ENCODE measurements around the gene PITPNC1. TPM values are rescaled to one million over a fixed set of nuclear protein-coding genes. Genes with fewer than 3 reads are reported as not detected.
A peak's percentile ranks its signal among the peaks of the same experiment; 100 is the strongest.

The PITPNC1 gene
- total RNA-seq, 2 donors from 2014 or later = 73.9 to 81.9 TPM

GRCh38 chr17:67438667-67439066 lies 61.6 kb downstream of the PITPNC1 start:
- H3K4me1 Mint-ChIP-seq (ENCODE audit: low read depth in 2 of 2) = peaks cover 62 to 74% of the 10 kb centered on the region in 2 donors
- no peaks in the 10 kb centered on the region for H3K27me3 Mint-ChIP-seq
- peak overlapping the region; percentile 80 to 94 for H3K27ac Mint-ChIP-seq
- DNase-seq (ENCODE audit: low spot score) = no peak
- peak overlapping the region; percentile 20 for H3K4me3 Mint-ChIP-seq
- no peak for ATAC-seq
- no peaks in the 10 kb centered on the region for H3K9me3 Mint-ChIP-seq
- H3K36me3 Mint-ChIP-seq = no peaks in the 10 kb centered on the region

GRCh38 chr17:67439269-67439668 lies 62.2 kb downstream of the PITPNC1 start:
- no peak for DNase-seq (ENCODE audit: low spot score)
- no peaks in the 10 kb centered on the region for H3K27me3 Mint-ChIP-seq
- peaks cover 62 to 75% of the 10 kb centered on the region in 2 donors for H3K4me1 Mint-ChIP-seq (ENCODE audit: low read depth in 2 of 2)
- ATAC-seq = no peak
- no peaks in the 10 kb centered on the region for H3K9me3 Mint-ChIP-seq
- H3K36me3 Mint-ChIP-seq = no peaks in the 10 kb centered on the region
- peak overlapping the region; percentile 83 for H3K4me3 Mint-ChIP-seq
- H3K27ac Mint-ChIP-seq = peak overlapping the region; percentile 94

GRCh38 chr17:67440277-67441051 lies 63.4 kb downstream of the PITPNC1 start:
- ATAC-seq = peak in 1 of 2 donors; percentile 30
- peaks cover 61 to 77% of the 10 kb centered on the region in 2 donors for H3K4me1 Mint-ChIP-seq (ENCODE audit: low read depth in 2 of 2)

GRCh38 chr17:67441052-67441895 lies 64.2 kb downstream of the PITPNC1 start:
- H3K9me3 Mint-ChIP-seq = no peaks in the 10 kb centered on the region
- H3K27ac Mint-ChIP-seq = peak overlapping the region; percentile 94

More at GRCh38 chr17:67440277-67441051, 63.4 kb downstream of the PITPNC1 start:
- no peak for DNase-seq (ENCODE audit: low spot score)
- Mint-ChIP-seq H3K9me3 (no peaks in the 10 kb centered on the region), H3K27me3 (no peaks in the 10 kb centered on the region), H3K4me3 (peak overlapping the region; percentile 83), H3K36me3 (peaks cover 4% of the 10 kb centered on the region), H3K27ac (peak overlapping the region; percentile 94)

GRCh38 chr17:67441896-67442219 lies 64.8 kb downstream of the PITPNC1 start:
- H3K4me1 Mint-ChIP-seq (ENCODE audit: low read depth in 2 of 2) = peaks cover 50 to 63% of the 10 kb centered on the region in 2 donors
- H3K4me3 Mint-ChIP-seq = peak overlapping the region; percentile 82
- peak overlapping the region; percentile 94 for H3K27ac Mint-ChIP-seq
- DNase-seq (ENCODE audit: low spot score) = no peak
- peaks cover 4% of the 10 kb centered on the region for H3K36me3 Mint-ChIP-seq
- no peak for ATAC-seq
- H3K27me3 Mint-ChIP-seq = no peaks in the 10 kb centered on the region
- H3K9me3 Mint-ChIP-seq = no peaks in the 10 kb centered on the region

More at GRCh38 chr17:67441052-67441895, 64.2 kb downstream of the PITPNC1 start:
- peak; percentile 95 to 97 for ATAC-seq
- H3K4me3 Mint-ChIP-seq = peak overlapping the region; percentile 82
- H3K4me1 Mint-ChIP-seq (ENCODE audit: low read depth in 2 of 2) = peaks cover 54 to 69% of the 10 kb centered on the region in 2 donors
- DNase-seq (ENCODE audit: low spot score) = peak; percentile 82
- peaks cover 4% of the 10 kb centered on the region for H3K36me3 Mint-ChIP-seq
- H3K27me3 Mint-ChIP-seq = no peaks in the 10 kb centered on the region

- DNase-seq (ENCODE audit: low spot score) (no peak), ATAC-seq (no peak)
- Mint-ChIP-seq H3K4me3 (no peak overlapping the region), H3K9me3 (no peaks in the 10 kb centered on the region), H3K27ac (peak overlapping the region; percentile 58 to 87), H3K36me3 (peaks cover 4% of the 10 kb centered on the region), H3K4me1 (ENCODE audit: low read depth in 2 of 2) (peaks cover 47 to 59% of the 10 kb centered on the region in 2 donors), H3K27me3 (no peaks in the 10 kb centered on the region)
These were observed 65.9 kb downstream of the PITPNC1 start for GRCh38 chr17:67442787-67443624.

DNA sequence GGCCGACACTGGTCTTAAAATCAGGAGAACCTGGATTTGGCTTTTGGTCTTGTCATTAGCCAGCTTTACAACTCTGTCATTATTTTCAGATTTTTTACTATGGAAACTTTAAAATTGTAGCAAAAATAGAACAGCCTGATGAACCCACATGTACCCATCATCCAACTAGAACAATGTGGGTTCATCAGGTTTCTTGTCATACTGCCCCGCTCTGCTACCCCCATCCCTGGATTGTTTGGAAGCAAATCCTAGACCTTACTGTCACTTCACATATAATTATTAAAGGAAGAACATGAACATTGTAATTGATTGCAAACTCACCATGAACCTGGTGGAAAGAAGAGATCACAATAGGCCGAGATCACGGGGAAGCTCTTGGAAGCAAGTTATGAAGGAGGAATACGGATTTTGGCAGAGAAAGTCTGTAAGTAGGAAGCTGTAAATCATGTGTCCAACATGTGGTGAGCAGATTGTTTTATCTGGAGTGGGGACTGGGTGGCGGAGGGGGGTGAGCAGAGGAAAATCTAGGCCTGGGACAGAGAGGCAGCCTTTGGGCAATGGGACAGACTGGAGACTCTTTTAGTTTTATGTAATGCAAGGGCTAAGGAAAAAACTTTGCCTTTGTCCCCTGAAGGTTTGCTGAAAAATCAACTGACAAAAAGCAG lies 67.0 kb downstream of the PITPNC1 start:
- H3K4me1 Mint-ChIP-seq (ENCODE audit: low read depth in 2 of 2) = peaks cover 51 to 62% of the 10 kb centered on the region in 2 donors
- H3K4me3 Mint-ChIP-seq = no peak overlapping the region
- no peaks in the 10 kb centered on the region for H3K9me3 Mint-ChIP-seq
- peak overlapping the region; percentile 58 to 87 for H3K27ac Mint-ChIP-seq
- peaks cover 4% of the 10 kb centered on the region for H3K36me3 Mint-ChIP-seq
- H3K27me3 Mint-ChIP-seq = no peaks in the 10 kb centered on the region
- ATAC-seq (no peak), DNase-seq (ENCODE audit: low spot score) (no peak)

GRCh38 chr17:67448449-67448848 lies 71.4 kb downstream of the PITPNC1 start:
- H3K9me3 Mint-ChIP-seq = no peaks in the 10 kb centered on the region
- peak overlapping the region; percentile 95 to 98 for H3K27ac Mint-ChIP-seq
- DNase-seq (ENCODE audit: low spot score) = no peak
- no peaks in the 10 kb centered on the region for H3K27me3 Mint-ChIP-seq
- peaks cover 65 to 70% of the 10 kb centered on the region in 2 donors for H3K4me1 Mint-ChIP-seq (ENCODE audit: low read depth in 2 of 2)
- peak overlapping the region; percentile 81 for H3K4me3 Mint-ChIP-seq
- ATAC-seq = no peak
- H3K36me3 Mint-ChIP-seq = peaks cover 4% of the 10 kb centered on the region

GRCh38 chr17:67449065-67449464 lies 72.0 kb downstream of the PITPNC1 start:
- no peak for DNase-seq (ENCODE audit: low spot score)
- Mint-ChIP-seq H3K4me1 (ENCODE audit: low read depth in 2 of 2) (peaks cover 66 to 71% of the 10 kb centered on the region in 2 donors), H3K36me3 (peaks cover 4% of the 10 kb centered on the region), H3K27me3 (no peaks in the 10 kb centered on the region), H3K27ac (peak overlapping the region; percentile 95 to 98), H3K4me3 (peak overlapping the region; percentile 81), H3K9me3 (no peaks in the 10 kb centered on the region)
- no peak for ATAC-seq

GRCh38 chr17:67449845-67450755 lies 73.0 kb downstream of the PITPNC1 start:
- Mint-ChIP-seq H3K9me3 (no peaks in the 10 kb centered on the region), H3K27ac (peak overlapping the region; percentile 95 to 98), H3K4me3 (peak overlapping the region; percentile 81), H3K27me3 (no peaks in the 10 kb centered on the region), H3K36me3 (peaks cover under 1% of the 10 kb centered on the region), H3K4me1 (ENCODE audit: low read depth in 2 of 2) (peaks cover 58 to 66% of the 10 kb centered on the region in 2 donors)
- ATAC-seq = peak in 1 of 2 donors; percentile 29
- no peak for DNase-seq (ENCODE audit: low spot score)

DNA sequence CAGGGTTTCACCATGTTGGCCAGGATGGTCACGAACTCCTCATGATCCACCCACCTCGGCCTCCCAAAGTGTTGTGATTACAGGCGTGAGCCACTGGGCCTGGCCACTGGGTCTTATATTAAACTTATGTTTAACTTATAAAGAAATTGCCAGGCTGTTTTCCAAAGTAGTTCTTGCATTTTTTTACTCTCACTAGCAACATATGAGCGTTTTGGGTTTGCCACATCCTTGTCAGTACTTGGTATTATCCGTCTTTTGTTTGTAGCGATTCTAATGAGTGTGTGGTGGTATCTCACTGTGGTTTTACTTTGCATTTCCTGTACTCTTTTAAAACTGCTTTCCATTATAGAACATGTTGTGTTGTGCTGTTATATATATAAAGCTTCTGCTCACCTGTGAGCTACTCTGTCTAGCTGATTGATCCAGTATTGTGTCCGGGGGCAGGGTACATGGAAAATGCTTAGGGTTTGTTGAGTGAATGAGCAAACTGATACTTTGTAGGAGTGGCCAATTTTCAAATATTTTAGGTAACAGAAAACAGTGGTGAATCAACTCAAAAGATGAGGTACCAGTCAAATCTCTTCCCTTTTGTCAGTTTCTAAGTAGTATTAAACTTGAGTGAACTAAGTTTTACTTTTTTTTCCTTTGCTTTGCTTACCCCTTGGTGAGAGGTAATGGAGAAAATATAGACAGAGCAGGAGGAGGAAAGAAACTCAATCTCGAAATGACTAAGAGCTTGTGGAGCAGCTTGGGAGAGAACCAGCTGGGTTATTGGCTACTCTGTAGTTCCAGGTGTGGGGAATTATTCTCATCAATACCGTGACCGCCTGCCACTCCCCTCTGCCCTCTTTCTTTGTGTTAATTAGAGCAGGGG lies 75.8 kb downstream of the PITPNC1 start:
- ATAC-seq (peak; percentile 89 to 94), DNase-seq (ENCODE audit: low spot score) (peak; percentile 67)
- peaks cover under 1% of the 10 kb centered on the region for H3K9me3 Mint-ChIP-seq
- peaks cover 67 to 80% of the 10 kb centered on the region in 2 donors for H3K4me1 Mint-ChIP-seq (ENCODE audit: low read depth in 2 of 2)
- no peaks in the 10 kb centered on the region for H3K27me3 Mint-ChIP-seq
- H3K27ac Mint-ChIP-seq = peak overlapping the region; percentile 95 to 98
- peaks cover 2% of the 10 kb centered on the region for H3K36me3 Mint-ChIP-seq
- H3K4me3 Mint-ChIP-seq = peak overlapping the region; percentile 81
